HG02973 (cell line): ENCODE data around the gene SH2D1A.
"Not testable (repeated sequence)": the region's sequence is repeated elsewhere in the genome, so short reads cannot be mapped to it uniquely, and the experiment has no call there.

Source experiments
- ATAC-seq: cut with Tn5 transposase; IDR thresholded peaks from one replicate; pipeline ENCODE4 v1.9.1; 2021; ENCODE audit warnings: moderate library complexity; ENCODE audit not compliant: unreplicated experiment

Gene SH2D1A

DNA sequence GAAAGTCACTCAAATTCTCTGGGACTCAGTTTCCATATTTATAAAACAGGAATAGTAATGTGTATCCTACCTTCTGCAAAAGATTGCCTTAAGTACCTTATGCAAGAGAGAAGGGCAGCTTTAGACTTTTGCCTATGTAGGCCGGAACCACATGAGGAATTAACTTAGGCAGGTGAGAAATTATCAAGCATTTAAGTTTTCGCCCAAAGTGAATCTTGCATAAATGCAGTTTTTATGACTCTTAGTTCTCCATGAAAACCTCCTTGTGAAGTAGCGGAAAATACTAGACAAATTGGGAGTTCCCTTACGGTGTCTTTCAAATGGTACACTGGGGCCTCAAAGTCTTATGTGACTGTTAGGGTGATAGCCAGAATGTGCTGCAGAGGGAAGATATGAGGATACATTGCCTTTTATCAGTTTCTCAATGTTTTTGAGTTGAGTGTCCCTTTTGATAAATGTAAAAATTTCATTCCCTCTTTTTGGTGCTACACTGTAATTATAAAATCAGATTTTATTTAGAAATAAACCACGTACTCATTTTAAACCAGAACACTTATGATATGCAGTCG lies 2.6 kb downstream of the SH2D1A start:
- no peak for ATAC-seq

DNA sequence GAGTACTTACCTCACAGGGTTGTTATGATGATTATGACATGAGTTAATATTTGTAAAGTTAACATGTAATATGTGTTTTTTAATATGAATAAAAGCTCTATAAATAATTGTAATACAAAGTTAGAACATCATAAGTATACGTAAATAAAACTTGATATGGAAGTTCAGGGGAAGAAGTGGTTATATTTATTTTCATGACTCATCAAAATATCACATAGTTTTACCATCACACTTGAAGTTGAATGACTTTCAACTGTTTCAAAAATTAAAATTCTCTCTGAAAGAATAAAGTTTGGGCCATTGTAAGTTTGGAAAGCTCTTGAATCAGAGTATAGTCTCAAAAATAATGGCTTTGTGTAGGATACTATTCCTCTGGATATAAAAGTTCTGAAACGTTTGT lies 8.3 kb downstream of the SH2D1A start:
- ATAC-seq, result no peak

DNA sequence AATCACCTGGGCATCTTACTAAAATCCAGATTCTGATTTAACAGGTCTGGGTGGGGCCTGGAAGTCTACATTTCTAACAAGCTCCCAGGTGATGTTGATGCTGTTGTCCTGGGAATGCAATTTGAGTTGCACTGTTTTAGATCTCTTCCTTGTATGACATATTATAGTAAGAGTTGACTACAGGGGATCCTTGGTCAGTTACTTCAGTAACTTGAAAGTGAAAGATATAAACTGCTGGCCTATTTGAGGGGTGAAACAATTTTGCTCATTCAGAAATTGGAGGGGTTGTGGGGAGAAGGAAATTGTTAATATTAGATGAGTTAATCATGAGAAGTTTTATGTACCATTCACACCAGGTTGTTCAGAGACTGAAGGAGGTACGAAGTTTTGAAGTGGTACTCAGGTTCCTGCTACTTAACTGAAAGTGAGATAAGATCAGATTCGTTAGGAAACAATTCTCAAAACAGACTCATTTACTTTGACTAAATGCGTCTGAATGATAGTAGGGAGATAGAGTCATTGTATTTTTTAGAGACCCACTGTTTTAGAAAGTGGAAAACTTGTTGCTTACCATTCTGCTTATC lies 12.5 kb downstream of the SH2D1A start:
- no peak for ATAC-seq

DNA sequence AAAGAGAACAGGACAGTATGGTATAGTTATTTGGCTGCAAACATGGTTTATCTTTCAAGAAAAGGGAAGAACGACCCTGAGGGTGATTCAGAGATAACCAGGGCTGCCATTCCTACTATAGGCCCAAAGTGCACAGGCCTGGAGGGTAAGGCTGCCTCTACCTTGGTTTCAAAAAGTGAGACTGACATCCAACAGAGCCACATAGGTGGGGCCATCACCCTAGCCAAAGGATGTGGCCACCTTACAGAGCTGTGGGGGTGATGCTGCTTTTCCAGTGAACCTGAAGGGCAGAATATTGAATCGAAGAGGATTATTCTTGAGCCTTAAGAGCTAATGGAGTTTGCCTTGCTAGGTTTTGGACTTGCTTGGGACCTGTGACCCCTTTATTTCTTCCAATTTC lies 15.7 kb downstream of the SH2D1A start:
- ATAC-seq, result no peak

DNA sequence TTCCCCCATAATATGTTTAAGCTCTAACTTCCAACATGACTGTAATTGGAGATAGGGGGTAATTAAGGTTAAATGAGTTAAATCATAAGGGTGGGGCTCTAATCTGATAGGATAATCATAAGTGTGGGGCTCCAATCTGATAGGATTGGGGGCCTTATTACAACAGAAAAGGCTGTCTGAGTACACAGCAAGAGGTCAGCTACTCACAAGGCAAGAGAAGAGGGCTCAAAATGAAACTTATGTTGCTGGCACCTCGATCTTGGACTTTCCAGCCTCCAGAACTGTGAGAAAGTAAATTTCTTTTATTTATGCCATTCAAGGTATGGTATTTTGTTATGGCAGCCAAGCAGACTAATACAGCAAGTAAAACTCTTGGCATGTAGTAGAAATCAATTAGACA lies 16.4 kb downstream of the SH2D1A start:
- no peak for ATAC-seq

DNA sequence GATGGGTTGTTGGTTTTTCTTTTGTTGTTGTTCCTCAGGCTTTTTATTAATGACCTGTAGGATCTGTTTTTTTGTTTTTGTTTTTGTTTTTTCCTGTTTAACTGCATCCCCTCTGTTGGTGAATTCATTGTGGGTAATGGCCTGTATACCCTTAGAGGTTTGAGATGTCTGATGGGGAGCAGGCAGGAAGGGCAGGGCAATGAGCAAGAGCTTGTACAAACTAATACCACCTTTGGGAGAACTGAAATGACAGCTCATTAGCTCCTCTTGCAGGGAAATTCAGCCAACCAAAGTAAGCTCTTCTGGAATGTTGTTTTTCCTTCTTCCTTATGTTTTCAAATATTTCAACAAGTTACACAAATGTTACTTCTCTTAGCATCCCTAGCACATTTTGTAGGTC lies 23.4 kb downstream of the SH2D1A start:
- ATAC-seq, result no peak

DNA sequence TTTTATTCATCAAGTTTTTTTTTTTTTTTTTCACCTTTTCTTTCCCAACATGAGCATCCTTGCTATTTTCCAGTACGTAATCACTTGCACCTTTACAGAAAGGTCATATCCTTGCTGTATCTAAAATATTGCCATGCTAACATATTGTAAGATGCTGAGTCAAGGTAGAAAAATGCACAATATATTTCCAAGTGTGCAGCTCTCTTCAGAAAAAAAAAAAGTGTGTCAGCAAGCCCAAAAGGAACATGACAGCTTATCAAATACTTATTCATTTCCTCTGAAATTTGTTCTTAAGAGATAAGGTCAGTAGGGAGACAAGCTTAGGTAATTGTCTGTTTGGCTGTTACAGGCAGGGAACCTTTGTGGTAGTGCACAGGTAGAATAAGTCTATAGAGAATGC lies 27.0 kb downstream of the SH2D1A start:
- ATAC-seq, result no peak

DNA sequence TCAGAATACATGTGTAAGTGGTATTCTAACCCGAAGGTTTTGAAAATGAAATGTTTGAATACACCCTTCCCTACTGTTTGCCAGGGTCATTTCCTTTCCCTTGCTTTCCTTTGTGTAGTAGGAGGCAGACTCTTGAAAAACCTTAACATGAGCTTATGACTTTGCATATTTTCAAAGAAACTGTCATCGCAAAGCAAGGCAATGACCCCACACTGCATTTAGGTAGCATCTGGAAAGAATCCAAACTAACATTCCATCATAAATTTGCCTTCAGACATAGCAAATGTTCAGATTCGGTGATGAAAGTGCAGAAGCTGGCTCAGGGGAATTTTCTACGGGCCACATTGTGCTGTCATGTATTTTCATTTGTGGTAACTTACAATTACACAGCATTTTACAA lies 32.3 kb downstream of the SH2D1A start:
- no peak for ATAC-seq

DNA sequence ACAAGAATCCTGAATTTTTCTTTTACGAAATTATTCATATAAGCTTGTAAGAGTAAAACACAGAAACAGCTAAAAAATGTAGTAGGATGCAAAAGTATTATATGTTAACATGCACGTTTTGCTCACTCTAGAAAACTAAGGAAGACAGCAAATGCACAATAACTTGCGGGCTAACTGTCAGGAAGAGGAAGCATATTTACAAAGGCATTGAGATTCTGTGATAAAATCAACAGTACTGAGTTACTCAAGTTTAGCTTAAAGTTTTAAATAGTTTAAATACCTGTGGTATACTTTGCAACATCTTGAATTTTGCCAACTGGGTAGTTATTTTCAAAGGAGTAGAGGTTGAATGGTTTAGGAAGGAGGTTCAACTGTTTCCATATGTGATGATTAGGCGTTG lies 37.0 kb downstream of the SH2D1A start:
- ATAC-seq, result no peak

DNA sequence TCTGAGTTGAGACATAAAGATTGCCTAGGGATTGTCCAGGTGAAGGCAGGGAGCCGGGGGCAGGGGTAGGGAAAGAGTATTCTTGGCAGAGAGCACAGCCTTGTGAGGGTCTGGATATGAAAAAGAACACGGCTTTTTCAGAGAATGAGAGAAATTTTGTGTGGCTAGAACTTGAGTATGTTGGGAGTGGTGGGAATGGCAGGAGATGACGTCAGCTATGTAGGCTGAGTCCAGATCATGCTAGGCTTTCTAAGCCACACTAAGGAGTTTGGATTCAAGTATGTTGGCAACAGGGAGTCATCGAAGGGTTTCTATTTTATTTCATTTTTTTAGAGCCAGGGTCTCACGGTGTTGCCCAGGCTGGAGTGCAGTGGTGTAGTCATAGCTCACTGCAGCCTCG lies 40.0 kb downstream of the SH2D1A start:
- no peak for ATAC-seq

DNA sequence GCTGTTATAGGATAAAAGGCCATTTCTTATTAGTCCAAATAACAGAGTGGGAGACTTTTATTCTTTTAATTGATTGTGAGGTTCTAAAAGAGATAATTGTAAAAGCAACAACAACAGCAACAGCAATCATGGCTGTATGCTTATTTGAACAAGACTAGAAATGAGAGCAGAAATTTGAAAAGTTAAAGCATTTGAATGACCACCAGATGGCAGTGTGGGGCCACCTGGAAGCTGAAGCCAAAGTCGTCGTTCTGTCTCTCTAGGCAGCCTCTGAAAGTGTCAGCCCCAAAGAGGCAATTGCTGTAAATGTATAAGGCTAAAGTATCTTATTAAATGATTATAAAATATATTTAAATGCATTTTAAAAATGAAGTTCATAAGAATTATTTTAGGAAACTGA lies 42.2 kb downstream of the SH2D1A start:
- ATAC-seq, result peak; percentile 65

DNA sequence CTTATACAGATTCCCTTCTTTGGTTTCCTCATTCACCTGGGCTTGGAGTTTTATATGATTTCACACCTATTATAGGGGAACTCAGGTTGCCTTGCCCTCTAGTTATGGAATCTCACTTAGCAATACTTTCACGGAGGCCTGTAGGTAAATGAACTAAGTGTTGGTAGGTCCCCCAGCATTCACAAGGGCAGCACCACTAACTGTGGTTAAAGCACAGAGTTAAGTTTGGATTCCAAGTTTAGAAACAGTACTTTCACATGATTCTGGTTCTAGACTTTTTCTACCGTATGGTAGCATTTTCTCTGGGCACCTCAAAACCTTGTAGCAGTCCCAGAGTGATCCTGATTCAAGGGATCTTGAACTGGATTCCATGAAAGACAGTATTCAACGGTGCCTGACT lies 46.4 kb downstream of the SH2D1A start:
- no peak for ATAC-seq

DNA sequence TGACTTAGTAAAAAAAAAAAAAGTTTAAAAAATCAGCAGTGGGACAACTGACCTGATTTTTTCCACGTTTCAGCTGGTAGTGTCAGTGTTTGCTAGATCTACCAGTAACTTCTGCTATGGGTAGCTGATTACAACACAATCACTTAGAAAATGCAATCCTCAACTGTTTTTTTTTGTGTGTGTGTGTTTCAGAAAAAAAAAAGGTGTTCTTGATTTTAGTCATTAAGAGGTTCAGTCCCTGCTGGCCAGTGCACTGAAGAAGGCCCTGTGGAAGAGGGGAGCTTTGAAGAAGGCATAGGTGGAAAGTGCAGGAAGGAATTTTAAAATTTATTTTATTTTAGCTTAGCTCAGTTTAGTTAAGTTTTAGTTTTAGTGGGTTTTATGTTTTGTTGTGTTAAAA lies 46.9 kb downstream of the SH2D1A start:
- ATAC-seq, result no peak

DNA sequence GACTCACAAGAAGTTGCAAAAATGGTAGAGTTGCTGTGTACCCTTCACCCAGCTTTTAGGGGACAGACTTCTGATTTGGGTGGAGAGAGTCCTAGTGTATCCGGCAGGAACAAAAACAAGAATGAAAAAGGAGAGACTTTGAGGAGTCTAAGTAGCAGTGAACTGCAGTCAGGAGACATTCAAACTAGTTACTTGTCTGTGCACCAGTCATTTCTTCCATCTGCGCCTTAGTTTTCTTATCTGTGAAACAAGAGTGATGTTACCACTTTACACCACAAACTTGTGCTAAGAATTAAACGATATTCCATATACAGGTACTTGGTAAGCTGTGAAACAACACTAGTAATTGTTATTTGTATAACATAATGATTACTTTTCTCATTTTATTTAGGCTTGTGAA lies 47.3 kb downstream of the SH2D1A start:
- ATAC-seq, result no peak

DNA sequence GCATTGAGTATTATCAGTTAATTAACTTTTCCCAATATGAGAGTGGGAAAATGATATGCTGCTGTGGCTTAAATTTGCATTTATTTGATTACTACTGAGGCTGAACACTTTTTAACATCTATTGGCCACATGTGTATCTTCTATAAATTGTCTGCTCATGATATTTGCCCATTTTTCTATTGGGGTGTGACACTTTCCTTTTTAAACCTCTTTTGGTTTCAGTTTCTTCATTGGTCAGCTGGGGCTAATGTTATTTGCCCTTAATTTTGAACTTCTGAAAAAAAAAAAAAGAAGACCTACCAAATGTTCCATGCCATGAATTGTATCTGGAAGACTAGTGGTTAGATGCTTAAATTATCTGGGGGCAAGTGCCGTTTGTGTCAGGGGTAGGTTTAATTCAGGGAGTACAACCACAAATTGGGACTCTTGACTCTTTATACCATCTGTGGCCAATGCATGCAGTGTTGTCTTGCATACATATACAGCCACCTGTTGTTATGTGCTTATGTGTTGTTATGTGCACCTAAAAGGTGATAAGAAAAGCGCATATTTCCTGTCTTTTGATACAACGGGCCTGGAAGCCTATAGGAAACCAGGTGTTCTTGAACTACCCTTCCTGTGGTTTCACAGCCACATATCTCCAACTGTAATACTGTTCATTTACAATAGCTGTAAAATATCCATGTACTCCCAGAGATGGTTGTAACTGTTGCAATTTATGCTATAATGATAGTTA lies 49.0 kb downstream of the SH2D1A start:
- ATAC-seq, result peak; percentile 48

DNA sequence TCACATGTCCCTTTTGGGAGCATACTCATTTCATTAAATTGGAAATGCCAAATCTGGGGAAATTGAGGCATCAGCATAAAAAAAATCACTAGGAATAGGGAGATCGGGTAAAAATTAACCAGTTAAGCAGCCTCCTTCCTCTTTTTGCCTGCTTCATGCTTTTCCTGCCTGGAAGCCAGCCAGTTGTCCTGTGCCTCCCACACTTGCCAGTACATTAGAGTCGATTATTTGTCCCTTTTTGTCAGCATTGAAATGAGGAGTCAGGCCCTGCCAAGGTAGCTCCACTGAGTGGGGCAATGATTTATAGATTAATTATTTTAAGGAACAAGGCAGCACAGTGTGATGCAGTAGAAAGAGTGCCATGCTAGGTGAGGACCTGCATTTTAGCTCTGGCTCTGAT lies 55.3 kb downstream of the SH2D1A start:
- no peak for ATAC-seq

DNA sequence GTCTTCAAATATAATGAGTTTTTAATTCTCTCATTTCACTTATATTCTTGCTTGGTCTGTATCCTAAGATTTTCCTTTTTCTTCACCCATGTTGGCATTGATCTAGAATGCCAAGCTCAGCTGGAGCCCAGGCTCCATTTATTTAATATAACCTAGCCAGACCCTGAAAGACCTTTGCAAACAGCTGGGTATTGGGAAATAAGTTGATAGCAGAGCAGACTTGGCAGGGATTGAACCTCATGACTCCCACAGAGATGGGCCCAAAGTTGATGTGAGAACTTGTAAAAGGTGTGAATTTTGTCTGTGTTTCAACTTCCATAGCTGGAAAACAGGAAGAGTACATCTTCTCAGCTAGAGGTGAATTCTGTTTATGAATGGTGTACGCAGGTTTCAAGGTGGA lies 59.5 kb downstream of the SH2D1A start:
- ATAC-seq, result no peak

DNA sequence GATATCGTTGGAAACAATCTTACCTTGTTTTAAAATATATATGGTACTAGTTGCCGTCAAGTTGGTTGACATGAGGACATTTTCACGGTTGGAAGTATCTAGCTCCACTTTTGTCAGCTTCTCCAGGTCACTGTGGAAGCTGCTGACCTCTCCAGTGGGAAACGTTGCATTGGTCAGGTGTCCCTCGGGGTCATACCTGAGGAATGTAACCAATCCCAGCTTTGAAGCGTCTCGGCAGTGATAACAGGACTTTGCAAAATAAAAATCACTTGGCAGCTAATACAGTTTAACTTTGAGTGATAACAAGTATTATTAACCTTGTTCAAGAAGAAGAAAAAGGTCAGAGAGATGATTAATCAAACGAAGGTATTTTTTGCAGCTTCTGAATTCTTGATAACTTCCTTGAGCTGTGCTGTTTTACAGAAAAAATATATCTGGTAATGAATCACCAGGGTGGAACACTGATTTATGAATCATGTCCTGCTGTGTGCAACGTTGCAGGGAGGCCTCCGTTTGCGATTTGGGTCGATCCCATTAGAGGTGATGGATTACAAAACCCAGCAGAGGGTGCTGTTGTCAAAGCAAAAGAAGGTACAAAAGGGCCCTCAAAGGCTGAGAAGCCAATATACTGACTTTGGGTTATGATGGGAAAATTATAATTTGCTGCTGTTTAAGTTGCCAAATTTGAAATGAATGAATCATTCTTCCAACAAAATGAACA lies 60.1 kb downstream of the SH2D1A start:
- peak; percentile 90 for ATAC-seq

DNA sequence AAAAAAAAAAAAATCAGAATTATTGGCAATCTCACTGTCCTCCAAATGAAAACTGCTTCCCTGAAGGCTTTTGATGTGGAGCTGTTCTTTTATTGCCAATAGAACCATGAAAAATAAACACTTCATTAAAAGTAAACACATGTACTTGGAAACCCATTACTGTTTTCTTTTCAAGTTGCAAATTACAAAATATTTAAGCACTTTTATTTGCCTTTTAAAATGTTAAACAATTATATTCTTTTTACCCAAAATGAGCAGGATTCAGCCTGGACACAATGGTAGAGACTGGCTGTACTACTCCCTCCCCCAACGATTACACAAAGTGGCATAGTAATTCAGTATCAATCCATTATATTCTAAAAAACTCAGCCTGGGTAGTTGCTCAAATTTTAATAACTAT lies 60.9 kb downstream of the SH2D1A start:
- ATAC-seq, result no peak

DNA sequence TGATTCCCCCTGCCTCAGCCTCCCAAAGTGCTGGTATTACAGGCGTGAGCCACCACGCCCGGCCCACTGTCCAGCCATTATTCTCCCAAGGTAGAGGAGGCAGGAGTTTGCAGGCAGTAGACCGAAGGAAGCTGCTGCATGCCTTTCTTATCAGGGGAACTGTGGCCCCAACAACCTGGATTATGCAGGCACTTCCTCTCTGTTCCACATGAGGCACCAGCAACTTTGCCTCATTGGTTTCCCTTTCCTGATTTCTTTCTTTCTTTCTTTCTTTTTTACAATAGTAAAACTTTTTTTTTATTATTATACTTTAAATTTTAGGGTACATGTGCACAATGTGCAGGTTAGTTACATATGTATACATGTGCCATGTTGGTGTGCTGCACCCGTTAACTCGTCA lies 62.0 kb downstream of the SH2D1A start:
- not testable (repeated sequence) for ATAC-seq

DNA sequence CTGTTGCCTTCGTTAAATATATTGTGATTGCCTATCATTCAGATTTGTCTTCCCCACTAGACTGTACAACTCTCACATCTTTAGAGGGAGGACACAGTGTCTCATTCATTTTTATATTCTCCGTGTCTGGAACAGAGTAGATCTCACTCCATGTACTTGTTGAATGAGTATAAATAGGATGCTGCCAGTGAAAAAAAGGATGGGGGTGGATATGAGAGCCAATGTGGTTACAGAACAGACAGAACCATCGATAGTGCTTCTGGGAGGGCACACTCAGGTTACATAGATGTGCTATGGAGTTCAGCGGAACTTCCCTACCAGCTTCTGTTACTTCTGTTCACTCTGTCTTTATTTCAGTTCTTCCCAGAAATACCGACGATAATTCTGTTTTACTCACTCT lies 66.9 kb downstream of the SH2D1A start:
- no peak for ATAC-seq

DNA sequence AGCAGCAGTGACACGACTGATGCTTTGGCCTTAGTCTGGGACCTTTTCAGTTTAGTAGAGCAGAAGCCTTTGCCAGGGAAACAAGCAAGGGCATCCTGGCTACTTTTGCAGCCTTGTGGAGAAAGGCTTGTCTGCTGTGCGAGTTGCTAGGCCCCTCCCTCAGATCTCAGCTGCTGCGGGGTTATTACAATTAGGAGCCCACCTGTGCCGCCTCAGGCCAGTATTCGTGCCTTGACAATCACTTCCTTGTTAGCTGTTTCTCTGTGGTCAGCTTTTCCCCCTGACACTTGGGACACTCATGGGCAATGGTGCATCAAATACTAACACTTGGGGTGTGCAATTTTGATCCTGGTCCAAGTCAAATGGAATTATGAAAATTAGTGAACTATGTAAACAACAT lies 67.9 kb downstream of the SH2D1A start:
- ATAC-seq, result no peak
